ENCODE data around the gene AVP. TPM values are rescaled to one million over a fixed set of nuclear protein-coding genes. Genes with fewer than 3 reads are reported as not detected.

Gene AVP
- total and polyA plus RNA-seq, 7 donors = not detected

DNA sequence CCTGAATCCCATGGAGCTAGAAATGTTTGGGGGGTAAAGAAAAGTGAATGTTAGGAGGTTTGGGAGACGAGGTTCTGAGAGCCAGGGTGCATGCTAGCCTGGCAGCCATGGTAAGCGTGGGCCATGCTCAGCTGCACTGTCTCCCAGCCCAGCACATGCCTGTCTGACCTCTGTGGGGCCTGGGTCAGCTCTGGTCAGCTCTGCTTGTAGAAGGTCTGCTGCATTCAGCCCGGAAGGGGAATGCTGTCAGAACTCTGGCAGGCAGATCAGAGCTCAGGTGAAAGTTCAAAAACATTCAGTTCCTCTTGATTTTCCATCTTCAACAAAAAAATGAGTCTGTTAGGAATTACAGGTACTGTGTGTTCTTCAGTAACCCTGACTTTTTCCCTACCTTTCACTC lies 46.9 kb downstream of the AVP start:
- intact Hi-C loops (cut with DNase I) = no loop called here

DNA sequence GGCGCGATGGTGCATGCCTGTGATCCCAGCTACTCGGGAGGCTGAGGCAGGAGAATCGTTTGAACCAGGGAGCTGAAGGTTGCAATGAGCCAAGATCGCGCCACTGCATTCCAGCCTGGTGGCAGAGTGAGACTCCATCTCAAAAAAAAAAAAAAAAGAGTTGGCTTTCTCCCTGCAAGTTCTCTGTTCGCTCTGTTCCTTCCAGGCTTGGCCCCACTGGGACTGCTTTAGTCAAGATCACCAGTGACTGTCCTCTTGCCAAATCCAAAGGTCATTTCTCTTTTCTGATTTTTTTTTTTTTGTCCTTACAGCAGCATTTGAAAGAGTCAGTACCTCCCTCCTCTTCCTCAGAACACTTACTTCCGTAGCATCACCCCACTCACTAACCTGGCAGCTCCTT lies 51.9 kb downstream of the AVP start:
- Histone ChIP-seq H3K27ac (no peak overlapping the region), H3K36me3 (ENCODE audit: insufficient read depth in 1 of 2, low read depth in 1 of 2) (peaks cover 0 to 85% of the 10 kb centered on the region in 2 donors), H3K9me3 (no peaks in the 10 kb centered on the region), H3K4me1 (no peaks in the 10 kb centered on the region), H3K27me3 (ENCODE audit: insufficient read depth in 3 of 3, low read length in 2 of 3) (no peaks in the 10 kb centered on the region), H3K4me3 (no peak overlapping the region)
- intact Hi-C loops (cut with DNase I) = no loop called here
- DNase-seq (peak; percentile 37 to 78), ATAC-seq (peak in 2 of 4 donors; percentile 37 to 50)
- no peak for TF ChIP-seq CTCF (IDR thresholded peaks at IDR 0.05)
- 74 to 82% (median 79%) methylated on average over 8 of the region's 8 CpGs for WGBS, 3 donors

More for the DNA sequence above, 46.9 kb downstream of the AVP start:
- Histone ChIP-seq H3K4me3 (no peak overlapping the region), H3K27me3 (ENCODE audit: insufficient read depth in 3 of 3, low read length in 2 of 3) (no peaks in the 10 kb centered on the region), H3K4me1 (no peaks in the 10 kb centered on the region), H3K9me3 (no peaks in the 10 kb centered on the region), H3K36me3 (ENCODE audit: insufficient read depth in 1 of 2, low read depth in 1 of 2) (peaks cover 0 to 71% of the 10 kb centered on the region in 2 donors), H3K27ac (no peak overlapping the region)
- DNase-seq (no peak), ATAC-seq (no peak)
- 83 to 90% (median 85%) methylated on average over 3 of the region's 3 CpGs for WGBS, 3 donors
- TF ChIP-seq CTCF (IDR thresholded peaks at IDR 0.05) = no peak

Other genes with a start within 250 kb of the AVP start
- 10 to 100 TPM in 1 of 4 donors, 1 to 10 TPM in 3; 4.8 to 11.5 (median 8.0) TPM for gene PCED1A, start 244.1 kb downstream of the AVP start, total RNA-seq
- 1 to 10 TPM; 4.2 to 6.5 (median 5.7) TPM for gene PCED1A, start 244.1 kb downstream of the AVP start, polyA plus RNA-seq
- gene VPS16, start 244.0 kb downstream of the AVP start, total RNA-seq = 10 to 100 TPM; 19.2 to 25.5 (median 23.7) TPM
- 10 to 100 TPM; 17.1 to 20.2 (median 18.1) TPM for gene VPS16, start 244.0 kb downstream of the AVP start, polyA plus RNA-seq
- gene PTPRA, start 211.2 kb downstream of the AVP start, total RNA-seq = 10 to 100 TPM; 15.0 to 19.9 (median 18.2) TPM
- 1 to 10 TPM; 7.6 to 9.6 (median 8.2) TPM for gene PTPRA, start 211.2 kb downstream of the AVP start, polyA plus RNA-seq
- not detected for gene GNRH2, start 41.1 kb downstream of the AVP start, total RNA-seq
- under 1 TPM in 1 of 3 donors, not detected in 2; 0.39 TPM for gene GNRH2, start 41.1 kb downstream of the AVP start, polyA plus RNA-seq
- 10 to 100 TPM; 42.8 to 49.0 (median 44.7) TPM for gene MRPS26, start 38.7 kb downstream of the AVP start, total RNA-seq
- 100 to 1,000 TPM in 1 of 3 donors, 10 to 100 TPM in 2; 51.6 to 150 (median 68.7) TPM for gene MRPS26, start 38.7 kb downstream of the AVP start, polyA plus RNA-seq
- not detected for gene OXT, start 13.1 kb downstream of the AVP start, total RNA-seq
- under 1 TPM; 0.12 to 0.73 (median 0.17) TPM for gene OXT, start 13.1 kb downstream of the AVP start, polyA plus RNA-seq
- gene FASTKD5, start 75.1 kb upstream of the AVP start, total RNA-seq = 10 to 100 TPM; 22.4 to 45.9 (median 26.4) TPM
- 10 to 100 TPM; 30.9 to 91.1 (median 35.5) TPM for gene FASTKD5, start 75.1 kb upstream of the AVP start, polyA plus RNA-seq
- 10 to 100 TPM in 1 of 4 donors, 1 to 10 TPM in 3; 6.1 to 10.8 (median 8.3) TPM for gene UBOX5, start 75.1 kb upstream of the AVP start, total RNA-seq
- gene UBOX5, start 75.1 kb upstream of the AVP start, polyA plus RNA-seq = 1 to 10 TPM; 4.0 to 7.9 (median 5.6) TPM
- gene LZTS3, start 88.8 kb upstream of the AVP start, total RNA-seq = 10 to 100 TPM in 1 of 4 donors, 1 to 10 TPM in 3; 5.8 to 10.5 (median 7.5) TPM
- gene LZTS3, start 88.8 kb upstream of the AVP start, polyA plus RNA-seq = 10 to 100 TPM in 1 of 3 donors, 1 to 10 TPM in 2; 4.1 to 13.7 (median 8.0) TPM
- 10 to 100 TPM; 36.6 to 49.7 (median 42.3) TPM for gene DDRGK1, start 120.0 kb upstream of the AVP start, total RNA-seq
- gene DDRGK1, start 120.0 kb upstream of the AVP start, polyA plus RNA-seq = 10 to 100 TPM; 58.3 to 82.2 (median 71.7) TPM
- 10 to 100 TPM; 19.6 to 26.0 (median 23.9) TPM for gene ITPA, start 124.8 kb upstream of the AVP start, total RNA-seq
- 10 to 100 TPM; 28.4 to 83.9 (median 41.0) TPM for gene ITPA, start 124.8 kb upstream of the AVP start, polyA plus RNA-seq
- gene SLC4A11, start 154.5 kb upstream of the AVP start, total RNA-seq = 1 to 10 TPM in 1 of 4 donors, under 1 TPM in 3; 0.44 to 1.4 (median 0.66) TPM
- under 1 TPM; 0.10 to 0.39 (median 0.23) TPM for gene SLC4A11, start 154.5 kb upstream of the AVP start, polyA plus RNA-seq